HepG2 (cell line): ENCODE measurements around the gene AMOTL2. TPM values are rescaled to one million over a fixed set of nuclear protein-coding genes. Genes with fewer than 3 reads are reported as not detected.

Experiments used
- ATAC-seq: fragments of 200-7000 bp; cut with Tn5 transposase; 3 replicates; pipeline ENCODE4 v1.9.1; 2020; ENCODE audit warnings: mild to moderate bottlenecking, moderate library complexity
- BruUV-seq: library from RNA; stranded (reverse); fragments of 400-500 nt; replicated peaks from 2 replicates; lab custom pipeline; 2021; lab: Mats Ljungman, UMichigan
- CTCF ChIA-PET: fragments of 300-600 bp; formaldehyde crosslinking; extraction: SDS; loops from one replicate; lab custom pipeline; 2021; ENCODE audit warnings: low total read pairs, inconsistent platforms, low intra/inter-chr PET ratio; lab: Yijun Ruan, JAX
- POLR2A ChIA-PET: fragments of 350-600 bp; sonication (Branson Sonifier 250); formaldehyde crosslinking; loops from one replicate; lab custom pipeline; 2020; ENCODE audit warnings: antibody characterized with exemption, inconsistent platforms; lab: Yijun Ruan, JAX
- DNase-seq: peaks from one replicate; pipeline ENCODE4 v3.0.0-alpha.2; 2015; ENCODE audit warnings: low spot score
- FAIRE-seq: peaks from 3 replicates; lab custom pipeline; 2011; peaks lifted over from hg19 to GRCh38; lab: Jason Lieb, UNC
- H2AFZ ChIP-seq: one replicate; pipeline ENCODE4 v1.6.1; 2011; ENCODE audit warnings: low read length, inconsistent platforms
- H3K27ac ChIP-seq: fragments of 300-600 bp; 3 replicates; pipeline ENCODE4 v1.8.0; 2011; ENCODE audit warnings: mixed run types, mild to moderate bottlenecking, mixed read lengths, low read length, inconsistent platforms; ENCODE audit not compliant: insufficient read depth; ENCODE audit errors: extremely low read length
- H3K27me3 ChIP-seq, 2 experiments: fragments of 200-600 bp in 1 of 2; 2 replicates in 1 of 2; 3 replicates in 1 of 2; pipeline versions ENCODE4 v1.6.0 to v1.8.0; 2011; ENCODE audit warnings: low read length in 2 of 2, mild to moderate bottlenecking in 2 of 2, moderate library complexity in 2 of 2, inconsistent platforms in 1 of 2; ENCODE audit not compliant: insufficient read depth in 2 of 2, control insufficient read depth in 1 of 2
- H3K36me3 ChIP-seq, 2 experiments: fragments of 200-600 bp in 1 of 2; replicated peaks in 1 of 2; 2 replicates in 1 of 2; 3 replicates in 1 of 2; pipeline versions ENCODE4 v1.5.1 to v1.8.0; 2011; ENCODE audit warnings: low read length in 2 of 2, inconsistent platforms in 1 of 2; ENCODE audit not compliant: insufficient read depth in 2 of 2, control insufficient read depth in 1 of 2
- H3K4me1 ChIP-seq: 2 replicates; pipeline ENCODE4 v1.5.1; 2012; ENCODE audit warnings: low read length, inconsistent platforms; ENCODE audit not compliant: insufficient read depth
- H3K4me2 ChIP-seq: 2 replicates; pipeline ENCODE4 v1.6.0; 2011; ENCODE audit warnings: low read depth, low read length, inconsistent platforms
- H3K4me3 ChIP-seq, 3 experiments: fragments of 200-600 bp in 1 of 3; sonication (generic), shearing (Covaris generic) in 1 of 3; replicated peaks in 1 of 3; 2 replicates each; pipeline ENCODE4 v1.5.1; 2011 to 2016; ENCODE audit warnings: low read length in 3 of 3, inconsistent platforms in 2 of 3, low read depth in 2 of 3, mild to moderate bottlenecking in 2 of 3, control low read depth in 1 of 3, mixed read lengths in 1 of 3; ENCODE audit not compliant: insufficient read depth in 1 of 3
- H3K79me2 ChIP-seq: one replicate; pipeline ENCODE4 v1.6.1; 2011; ENCODE audit warnings: low read length, inconsistent platforms; ENCODE audit not compliant: insufficient read depth
- H3K9ac ChIP-seq: 2 replicates; pipeline ENCODE4 v1.6.0; 2011; ENCODE audit warnings: mild to moderate bottlenecking, low read depth, low read length, inconsistent platforms; ENCODE audit not compliant: insufficient read depth
- H3K9me3 ChIP-seq: 2 replicates; pipeline ENCODE4 v1.5.1; 2012; ENCODE audit warnings: mild to moderate bottlenecking, low read length
- H4K20me1 ChIP-seq: 2 replicates; pipeline ENCODE4 v1.6.0; 2011; ENCODE audit warnings: inconsistent platforms, mild to moderate bottlenecking, low read length, moderate library complexity; ENCODE audit not compliant: insufficient read depth
- CEBPB ChIP-seq: IDR thresholded peaks from 2 replicates; pipeline ENCODE4 v1.6.1; 2011; ENCODE audit warnings: low read depth, low read length, improper control_type of control experiment, borderline replicate concordance
- JUND ChIP-seq: sonication (generic); formaldehyde crosslinking; IDR thresholded peaks from 2 replicates; pipeline ENCODE4 v1.8.0; 2022; ENCODE audit warnings: mild to moderate bottlenecking, missing genetic modification reagents
- MBNL3 ChIP-seq: fragments of 250-450 bp; sonication (Bioruptor Pico); conservative IDR thresholded peaks from 2 replicates; pipeline ENCODE4 v1.8.0; 2022; ENCODE audit warnings: mild to moderate bottlenecking, inconsistent platforms
- NFKBIZ ChIP-seq: IDR thresholded peaks from 2 replicates; pipeline ENCODE4 v1.6.1; 2018; ENCODE audit warnings: missing genetic modification reagents, missing compliant biosample characterization
- NPAS2 ChIP-seq: sonication (generic); formaldehyde crosslinking; IDR thresholded peaks from 2 replicates; pipeline ENCODE4 v1.8.0; 2022; ENCODE audit warnings: mild to moderate bottlenecking, missing genetic modification reagents, borderline replicate concordance
- PRDM4 ChIP-seq: sonication (generic); formaldehyde crosslinking; IDR thresholded peaks from 2 replicates; pipeline ENCODE4 v1.9.0; 2021; ENCODE audit warnings: missing genetic modification reagents, borderline replicate concordance
- TAF15 ChIP-seq: fragments of 200-400 bp; formaldehyde crosslinking; IDR thresholded peaks from one replicate; pipeline ENCODE4 v1.6.1; 2018; ENCODE audit warnings: mild to moderate bottlenecking, low read depth, low read length; ENCODE audit not compliant: poor library complexity, severe bottlenecking
- WIZ ChIP-seq: sonication (generic); formaldehyde crosslinking; IDR thresholded peaks from 2 replicates; pipeline ENCODE4 v1.5.1; 2020; ENCODE audit warnings: mild to moderate bottlenecking, missing genetic modification reagents
- ZBTB20 ChIP-seq: sonication (generic); formaldehyde crosslinking; IDR thresholded peaks from 2 replicates; pipeline ENCODE4 v1.8.1; 2023; ENCODE audit warnings: missing genetic modification reagents, low read depth, mild to moderate bottlenecking, borderline replicate concordance
- ZNF34 ChIP-seq: sonication (generic); formaldehyde crosslinking; IDR thresholded peaks from 2 replicates; pipeline ENCODE4 v1.4.0; 2020; ENCODE audit warnings: mild to moderate bottlenecking, missing genetic modification reagents, borderline replicate concordance
- ZSCAN9 ChIP-seq: IDR thresholded peaks from 2 replicates; pipeline ENCODE4 v1.6.1; 2016; ENCODE audit warnings: borderline replicate concordance
- WGBS: methylation state at CpG from one replicate; pipeline ENCODE4 v1.1.6; 2017; ENCODE audit warnings: low lambda C conversion rate; 5-methylcytosine and 5-hydroxymethylcytosine counted together
- in situ Hi-C: cut with HindIII; loops from 2 replicates; pipeline ENCODE4 v1.10.0; 2017; ENCODE audit warnings: low pct_unique_long_range_greater_than_20kb; ENCODE audit not compliant: extremely low pct_ligation_motif_present
- intact Hi-C: fragments of 100-400 bp; cut with micrococcal nuclease; formaldehyde crosslinking; loops from one replicate; pipeline ENCODE4 v1.10.0; 2022; ENCODE audit not compliant: unreplicated experiment
- polyA plus RNA-seq, 8 experiments: library from polyadenylated mRNA; depleted of rRNA in 3 of 8; stranded (reverse) in 7 of 8; unstranded in 1 of 8; fragments of >200 nt; fragmentation: Illumina TruSeq in 4 of 8; extraction: Trizol in 4 of 8; gene quantifications; 2 replicates each; pipeline versions ENCODE4 v1.2.1 to v1.2.3, GENCODE V29; 2011 to 2016; ENCODE audit warnings: low read depth in 4 of 8, missing spikeins in 1 of 8, mixed read lengths in 1 of 8; ENCODE audit not compliant: insufficient read depth in 1 of 8
- total RNA-seq, 5 experiments: library from RNA; depleted of rRNA; stranded (reverse); fragments of >200 nt; fragmentation: Illumina TruSeq; extraction: Trizol; gene quantifications; 2 replicates each; pipeline ENCODE4 v1.2.3, GENCODE V29; 2016; ENCODE audit warnings: low read depth in 1 of 5
- TF ChIP-seq, protein P1 (sequence below): sonication (generic); formaldehyde crosslinking; IDR thresholded peaks from 2 replicates; pipeline ENCODE4 v1.5.0; 2020; ENCODE audit warnings: mild to moderate bottlenecking, missing genetic modification reagents, borderline replicate concordance

AMOTL2 gene
- total and polyA plus RNA-seq, 2 of the 13 experiments (the other 11 are each of a cell fraction or from before 2014, with no cell fraction given): 17.3 to 18.5 TPM

- ChIA-PET CTCF (no interaction called here), POLR2A (interaction anchor here (0.7 kb wide), 1 partner anchor 47 kb away, joined by 3 read pairs; no protein-coding TSS in a partner anchor)
- Histone ChIP-seq H3K79me2 (no peaks in the 10 kb centered on the region), H3K27me3 (no peaks in the 10 kb centered on the region), H3K36me3 (no peaks in the 10 kb centered on the region), H3K4me3 (no peak overlapping the region), H3K4me1 (peaks cover 24% of the 10 kb centered on the region), H3K27ac (no peak overlapping the region), H4K20me1 (no peaks in the 10 kb centered on the region), H3K9ac (no peak overlapping the region), H3K9me3 (no peaks in the 10 kb centered on the region), H3K4me2 (no peak overlapping the region), H2AFZ (no peak overlapping the region)
- ATAC-seq (no peak), FAIRE-seq (no peak), DNase-seq (no peak)
- WGBS: 78% methylated on average over 6 of the region's 6 CpGs
- no peak for TF ChIP-seq TAF15
- no peak for TF ChIP-seq ZNF34 (CRISPR knock-in tag)
- no peak for TF ChIP-seq PRDM4
- TF ChIP-seq WIZ: no peak
- TF ChIP-seq NFKBIZ (CRISPR knock-in tag): no peak
- TF ChIP-seq ZSCAN9: no peak
- no peak for TF ChIP-seq JUND
- TF ChIP-seq, protein P1, sequence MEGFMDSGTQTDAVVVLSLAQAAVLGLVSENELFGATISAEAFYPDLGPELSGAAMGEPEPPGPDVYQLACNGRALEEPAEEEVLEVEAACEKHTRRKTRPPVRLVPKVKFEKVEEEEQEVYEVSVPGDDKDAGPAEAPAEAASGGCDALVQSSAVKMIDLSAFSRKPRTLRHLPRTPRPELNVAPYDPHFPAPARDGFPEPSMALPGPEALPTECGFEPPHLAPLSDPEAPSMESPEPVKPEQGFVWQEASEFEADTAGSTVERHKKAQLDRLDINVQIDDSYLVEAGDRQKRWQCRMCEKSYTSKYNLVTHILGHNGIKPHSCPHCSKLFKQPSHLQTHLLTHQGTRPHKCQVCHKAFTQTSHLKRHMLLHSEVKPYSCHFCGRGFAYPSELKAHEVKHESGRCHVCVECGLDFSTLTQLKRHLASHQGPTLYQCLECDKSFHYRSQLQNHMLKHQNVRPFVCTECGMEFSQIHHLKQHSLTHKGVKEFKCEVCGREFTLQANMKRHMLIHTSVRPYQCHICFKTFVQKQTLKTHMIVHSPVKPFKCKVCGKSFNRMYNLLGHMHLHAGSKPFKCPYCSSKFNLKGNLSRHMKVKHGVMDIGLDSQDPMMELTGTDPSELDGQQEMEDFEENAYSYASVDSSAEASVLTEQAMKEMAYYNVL (CRISPR knock-in tag): no peak
- no peak for TF ChIP-seq CEBPB
- no peak for TF ChIP-seq ZBTB20
- TF ChIP-seq NPAS2 (CRISPR knock-in tag): no peak
- no peak for TF ChIP-seq MBNL3
- no TSS peak for BruUV-seq
- intact Hi-C loops (no loop called here), in situ Hi-C loops (no loop called here)
Measured at GRCh38 chr3:134320749-134321148, 53.5 kb downstream of the AMOTL2 start.
